IPS-20b (cell line): ENCODE measurements around the gene TEX55.
"Not testable (repeated sequence)": the region's sequence is repeated elsewhere in the genome, so short reads cannot be mapped to it uniquely, and the experiment has no call there.

Experiments
- H3K27ac ChIP-seq: one replicate; pipeline ENCODE4 v1.5.1; 2013; ENCODE audit warnings: low read length
- H3K27me3 ChIP-seq: 2 replicates; pipeline ENCODE4 v1.6.1; 2013; ENCODE audit warnings: mild to moderate bottlenecking, low read length, inconsistent platforms; ENCODE audit not compliant: insufficient read depth
- H3K36me3 ChIP-seq: 2 replicates; pipeline ENCODE4 v1.6.1; 2013; ENCODE audit warnings: low read depth, mild to moderate bottlenecking, inconsistent platforms, low read length, moderate library complexity; ENCODE audit not compliant: insufficient read depth
- H3K4me1 ChIP-seq: 2 replicates; pipeline ENCODE4 v1.6.1; 2013; ENCODE audit warnings: mild to moderate bottlenecking, control low read depth, inconsistent platforms, low read length, moderate library complexity; ENCODE audit not compliant: insufficient read depth
- H3K4me3 ChIP-seq: 2 replicates; pipeline ENCODE4 v1.5.1; 2013; ENCODE audit warnings: mild to moderate bottlenecking, low read length, inconsistent platforms
- H3K9ac ChIP-seq: 2 replicates; pipeline ENCODE4 v1.6.1; 2013; ENCODE audit warnings: low read depth, mild to moderate bottlenecking, inconsistent platforms, low read length, moderate library complexity
- H3K9me3 ChIP-seq: 2 replicates; pipeline ENCODE4 v1.6.1; 2013; ENCODE audit warnings: mild to moderate bottlenecking, low read depth, low read length, inconsistent platforms; ENCODE audit not compliant: insufficient read depth

TEX55 gene

GRCh38 chr3:119139360-119139759, 6.6 kb upstream of the TEX55 start:
- not testable (repeated sequence) for H3K36me3 ChIP-seq, H3K27ac ChIP-seq, H3K27me3 ChIP-seq, H3K4me3 ChIP-seq, H3K9ac ChIP-seq, H3K4me1 ChIP-seq
- H3K9me3 ChIP-seq = peaks cover 10% of the 10 kb centered on the region; the same call in 1 of the 2 replicates

DNA sequence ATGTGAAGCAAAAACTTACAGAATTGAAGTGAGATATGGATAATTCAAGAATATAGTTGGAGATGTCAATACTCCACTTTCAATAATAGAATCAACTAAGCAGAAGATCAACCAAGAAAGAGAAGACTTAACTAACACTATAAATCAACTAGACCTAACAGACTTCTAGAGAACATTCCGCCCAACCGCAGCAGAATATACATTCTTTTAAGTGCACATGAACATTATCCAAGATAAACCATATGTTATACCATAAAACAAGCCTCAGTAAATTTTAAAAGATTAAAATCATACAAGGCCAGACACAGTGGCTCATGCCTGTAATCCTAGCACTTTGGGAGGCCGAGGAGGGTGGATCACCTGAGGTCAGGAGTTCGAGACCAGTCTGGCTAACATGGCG, 5.5 kb upstream of the TEX55 start:
- Histone ChIP-seq H3K27ac (no peak overlapping the region), H3K36me3 (no peaks in the 10 kb centered on the region), H3K27me3 (no peaks in the 10 kb centered on the region), H3K4me3 (no peak overlapping the region), H3K4me1 (no peaks in the 10 kb centered on the region), H3K9ac (no peak overlapping the region), H3K9me3 (peaks cover 10% of the 10 kb centered on the region; the same call in 1 of the 2 replicates)

DNA sequence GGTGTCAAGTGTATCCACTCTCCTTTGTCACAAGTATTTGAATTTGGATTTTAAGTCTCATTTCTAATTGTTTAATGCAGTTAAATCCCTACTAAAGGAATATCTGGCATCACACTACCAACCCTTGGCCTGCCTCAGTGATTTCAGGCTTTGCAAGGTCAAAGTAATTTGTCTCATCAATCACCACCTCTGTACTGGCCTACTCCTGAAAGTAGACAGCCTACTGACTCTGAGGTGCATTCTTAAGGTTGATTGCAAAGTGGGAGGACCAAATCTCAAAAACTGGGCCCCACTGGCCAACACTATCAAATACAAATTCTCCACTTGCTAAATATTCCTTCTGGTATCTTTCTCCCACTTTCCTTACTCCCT, 851 bp upstream of the TEX55 start:
- Histone ChIP-seq H3K4me1 (no peaks in the 10 kb centered on the region), H3K36me3 (no peaks in the 10 kb centered on the region), H3K27ac (no peak overlapping the region), H3K9me3 (no peaks in the 10 kb centered on the region; the same call in 1 of the 2 replicates), H3K9ac (no peak overlapping the region), H3K4me3 (no peak overlapping the region), H3K27me3 (no peaks in the 10 kb centered on the region; the same call in 1 of the 2 replicates)

DNA sequence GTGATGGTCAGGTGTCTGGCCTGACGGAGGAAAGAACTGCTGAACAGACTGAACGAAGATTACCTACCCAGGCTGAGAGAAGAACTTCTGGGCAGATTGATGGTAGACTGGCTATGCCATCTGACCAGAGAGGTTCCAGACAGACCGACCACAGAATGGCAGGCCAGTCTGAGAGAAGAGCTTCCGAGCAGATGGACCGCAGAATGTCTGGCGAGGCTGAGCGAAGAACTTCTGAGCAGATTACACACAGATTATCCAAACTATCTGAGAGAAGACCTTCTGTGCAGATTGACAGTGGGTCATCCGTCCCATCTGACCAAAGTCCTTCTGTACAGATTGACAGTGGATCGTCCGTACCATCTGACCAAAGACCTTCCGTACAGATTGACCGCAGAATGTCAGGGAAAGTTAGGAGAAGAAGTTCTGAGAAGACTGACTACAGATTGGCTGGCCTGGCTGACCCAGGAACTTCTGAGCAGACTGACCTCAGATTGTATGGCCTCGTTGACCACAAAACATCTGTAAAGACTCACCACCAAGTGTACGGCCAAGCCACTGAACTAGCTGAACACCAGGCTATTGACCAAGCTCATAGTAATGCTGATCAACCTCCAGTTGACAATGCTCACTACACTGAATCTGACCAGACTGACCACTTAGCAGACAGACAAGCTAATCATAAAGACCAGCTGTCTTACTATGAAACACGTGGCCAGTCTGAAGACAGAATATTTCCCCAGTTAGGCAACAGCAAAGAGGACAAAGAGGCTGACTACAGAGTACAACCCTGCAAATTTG, 812 bp downstream of the TEX55 start:
- no peaks in the 10 kb centered on the region; the same call in 1 of the 2 replicates for H3K27me3 ChIP-seq
- H3K27ac ChIP-seq = no peak overlapping the region
- H3K36me3 ChIP-seq = no peaks in the 10 kb centered on the region
- H3K4me1 ChIP-seq = no peaks in the 10 kb centered on the region
- H3K4me3 ChIP-seq = no peak overlapping the region
- H3K9ac ChIP-seq = no peak overlapping the region
- no peaks in the 10 kb centered on the region; the same call in 1 of the 2 replicates for H3K9me3 ChIP-seq

GRCh38 chr3:119147494-119147893, 1.5 kb downstream of the TEX55 start:
- H3K4me1 ChIP-seq = no peaks in the 10 kb centered on the region
- H3K27me3 ChIP-seq = no peaks in the 10 kb centered on the region; the same call in 1 of the 2 replicates
- H3K9me3 ChIP-seq = no peaks in the 10 kb centered on the region
- H3K4me3 ChIP-seq = no peak overlapping the region
- no peak overlapping the region for H3K27ac ChIP-seq
- H3K36me3 ChIP-seq = no peaks in the 10 kb centered on the region
- H3K9ac ChIP-seq = no peak overlapping the region

DNA sequence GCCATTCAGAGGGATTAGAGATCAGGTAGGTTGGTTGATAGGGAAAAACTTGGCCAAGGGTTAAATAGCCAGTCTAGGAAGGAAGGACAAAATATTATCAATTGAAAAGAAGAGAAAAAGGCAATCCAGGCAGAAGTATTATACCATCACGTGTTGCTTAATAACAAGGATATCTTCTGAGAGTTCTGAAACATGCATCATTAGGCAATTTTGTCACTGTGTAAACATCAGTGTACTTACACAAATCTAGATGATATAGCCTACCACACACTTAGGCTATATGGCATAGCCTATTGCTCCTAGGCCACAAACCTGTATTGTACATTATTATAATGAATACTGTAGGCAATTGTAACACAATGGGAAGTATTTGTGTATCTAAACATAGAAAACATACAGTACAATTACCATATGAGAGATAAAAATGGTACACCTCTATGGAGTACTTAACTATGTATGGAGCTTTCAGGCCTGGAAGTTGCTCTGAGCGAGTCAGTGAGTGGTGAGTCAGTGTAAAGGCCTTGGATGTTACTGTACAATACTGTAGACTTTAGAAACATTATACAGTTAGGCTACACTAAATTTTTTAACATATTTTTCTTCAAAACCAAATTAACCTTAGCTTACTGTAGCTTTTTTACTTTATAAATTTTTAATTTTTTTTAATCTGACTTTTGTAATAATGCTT, 2.7 kb downstream of the TEX55 start:
- Histone ChIP-seq H3K27ac (no peak overlapping the region), H3K36me3 (no peaks in the 10 kb centered on the region), H3K9me3 (no peaks in the 10 kb centered on the region), H3K4me1 (no peaks in the 10 kb centered on the region), H3K27me3 (no peaks in the 10 kb centered on the region; the same call in 1 of the 2 replicates), H3K4me3 (no peak overlapping the region), H3K9ac (no peak overlapping the region)

- Histone ChIP-seq H3K4me1 (no peaks in the 10 kb centered on the region), H3K9ac (no peak overlapping the region), H3K27ac (no peak overlapping the region), H3K4me3 (no peak overlapping the region), H3K36me3 (no peaks in the 10 kb centered on the region), H3K27me3 (no peaks in the 10 kb centered on the region; the same call in 1 of the 2 replicates), H3K9me3 (no peaks in the 10 kb centered on the region)
Observed at GRCh38 chr3:119149484-119149883, 3.5 kb downstream of the TEX55 start.

DNA sequence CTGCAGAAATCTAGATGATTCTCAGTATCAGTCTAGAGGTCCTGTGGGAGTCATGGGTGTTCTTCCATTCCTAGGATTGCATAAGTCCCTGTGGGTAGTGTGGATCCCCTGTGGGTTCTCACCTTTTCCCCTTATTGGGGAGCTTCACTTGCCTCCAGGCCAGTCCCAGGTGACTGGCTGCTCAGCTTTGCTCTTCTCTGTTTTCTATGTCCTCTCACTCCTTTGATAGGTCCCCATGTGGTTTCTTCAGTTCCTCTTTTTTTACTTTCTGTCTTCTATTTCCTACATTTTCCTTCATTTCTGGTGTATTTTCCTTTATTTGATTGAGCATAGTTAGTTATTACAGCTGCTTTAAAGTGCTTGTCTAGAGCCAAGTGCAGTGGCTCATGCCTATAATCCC, 10.9 kb downstream of the TEX55 start:
- Histone ChIP-seq H3K4me3 (no peak overlapping the region), H3K9me3 (no peaks in the 10 kb centered on the region), H3K9ac (no peak overlapping the region), H3K27me3 (no peaks in the 10 kb centered on the region), H3K4me1 (no peaks in the 10 kb centered on the region), H3K27ac (no peak overlapping the region), H3K36me3 (no peaks in the 10 kb centered on the region)

GRCh38 chr3:119157971-119158370, 12.0 kb downstream of the TEX55 start:
- Histone ChIP-seq H3K4me1 (no peaks in the 10 kb centered on the region), H3K36me3 (no peaks in the 10 kb centered on the region), H3K27me3 (no peaks in the 10 kb centered on the region), H3K4me3 (no peak overlapping the region), H3K9ac (no peak overlapping the region), H3K27ac (no peak overlapping the region), H3K9me3 (peaks cover 7% of the 10 kb centered on the region)

DNA sequence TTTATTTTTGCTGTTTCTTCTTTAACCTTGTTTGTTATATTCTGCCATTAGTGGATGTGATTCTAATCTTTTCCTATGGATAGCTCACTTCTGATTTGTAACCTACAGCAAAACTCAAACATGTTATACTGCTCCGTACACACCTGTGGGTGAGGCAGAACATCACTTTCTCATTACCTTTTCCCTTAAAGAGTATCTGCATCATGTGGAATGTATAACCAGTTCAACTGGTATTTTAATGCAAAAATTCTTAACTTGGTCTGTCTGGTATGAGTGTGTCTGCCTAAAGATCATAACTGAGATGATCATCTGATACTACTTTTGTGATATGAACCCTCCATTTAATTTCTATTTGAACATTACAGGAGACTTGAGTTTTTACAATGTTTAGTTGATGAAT, 14.4 kb downstream of the TEX55 start:
- Histone ChIP-seq H3K4me3 (no peak overlapping the region), H3K27ac (no peak overlapping the region), H3K9ac (no peak overlapping the region), H3K27me3 (no peaks in the 10 kb centered on the region), H3K36me3 (no peaks in the 10 kb centered on the region), H3K9me3 (peaks cover 26% of the 10 kb centered on the region), H3K4me1 (no peaks in the 10 kb centered on the region)

- no peak overlapping the region for H3K4me3 ChIP-seq
- no peaks in the 10 kb centered on the region for H3K4me1 ChIP-seq
- H3K9ac ChIP-seq = no peak overlapping the region
- peaks cover 26% of the 10 kb centered on the region for H3K9me3 ChIP-seq
- H3K27me3 ChIP-seq = no peaks in the 10 kb centered on the region
- no peaks in the 10 kb centered on the region for H3K36me3 ChIP-seq
- no peak overlapping the region for H3K27ac ChIP-seq
Observed at GRCh38 chr3:119160815-119161214, 14.8 kb downstream of the TEX55 start.

- Histone ChIP-seq H3K9me3 (peaks cover 26% of the 10 kb centered on the region), H3K4me1 (no peaks in the 10 kb centered on the region), H3K36me3 (no peaks in the 10 kb centered on the region), H3K27me3 (no peaks in the 10 kb centered on the region), H3K27ac (no peak overlapping the region), H3K9ac (no peak overlapping the region), H3K4me3 (no peak overlapping the region)
Observed at GRCh38 chr3:119161240-119161639, 15.3 kb downstream of the TEX55 start.
